ENCODE measurements around the gene EEIG2.

Gene EEIG2

DNA sequence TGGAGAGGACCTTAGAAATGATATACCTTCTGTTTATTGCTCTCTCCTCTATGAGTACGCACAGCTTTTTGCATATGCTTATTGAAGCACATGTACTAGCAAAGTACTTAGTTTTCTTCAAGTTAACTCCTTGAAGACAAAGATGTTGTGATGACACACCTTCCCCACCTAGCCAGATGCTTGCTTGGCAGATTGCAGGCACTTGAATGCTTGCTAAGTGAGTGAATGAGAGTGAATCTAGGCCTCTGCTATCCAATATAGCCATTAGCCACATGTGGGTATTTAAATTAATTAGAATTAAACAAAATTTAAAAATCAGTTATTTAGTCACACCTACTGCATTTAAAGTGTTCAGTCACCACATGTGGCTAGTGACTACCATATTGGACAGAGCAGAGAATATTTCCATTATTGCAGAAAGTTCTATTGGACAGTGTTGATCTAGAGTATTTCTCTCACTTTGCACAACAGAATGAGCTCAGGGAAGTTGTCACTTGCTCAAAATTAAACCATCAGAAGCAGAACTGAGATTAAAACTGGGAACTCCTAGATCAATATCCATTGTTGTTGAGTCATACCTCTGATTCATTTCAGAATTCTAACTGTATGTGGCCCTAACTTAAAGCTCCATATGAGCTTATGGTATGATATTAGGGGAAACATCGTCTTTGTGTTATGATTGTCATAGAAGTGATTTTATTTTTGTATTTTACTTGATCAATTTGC, 8.6 kb upstream of the EEIG2 start:
- DNase-seq: peak in 1 of 2 donors; percentile 10

- no peak for DNase-seq
Observed at GRCh38 chr1:108553905-108554304, 6.0 kb upstream of the EEIG2 start.

GRCh38 chr1:108554682-108555427, 5.0 kb upstream of the EEIG2 start:
- DNase-seq: no peak

DNA sequence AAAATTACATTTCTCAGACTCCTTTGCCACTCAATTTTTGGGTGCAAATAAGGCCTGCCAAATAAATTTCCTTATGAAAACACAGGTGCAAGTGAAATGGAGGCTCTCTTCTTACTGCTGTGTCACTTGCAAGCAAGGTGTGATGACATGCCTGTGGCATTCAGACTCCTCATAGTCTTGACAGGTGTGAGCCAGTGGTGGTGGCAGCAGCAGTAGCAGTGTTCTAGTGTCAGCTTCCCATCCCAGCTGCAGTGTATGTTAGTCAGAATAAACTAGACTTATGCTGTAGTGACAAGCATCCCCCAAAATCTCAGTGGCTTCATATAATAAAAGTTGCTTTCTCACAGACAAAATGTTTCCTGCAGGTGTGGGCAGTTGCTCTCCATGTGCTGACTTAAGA, 3.8 kb upstream of the EEIG2 start:
- no peak for DNase-seq

DNA sequence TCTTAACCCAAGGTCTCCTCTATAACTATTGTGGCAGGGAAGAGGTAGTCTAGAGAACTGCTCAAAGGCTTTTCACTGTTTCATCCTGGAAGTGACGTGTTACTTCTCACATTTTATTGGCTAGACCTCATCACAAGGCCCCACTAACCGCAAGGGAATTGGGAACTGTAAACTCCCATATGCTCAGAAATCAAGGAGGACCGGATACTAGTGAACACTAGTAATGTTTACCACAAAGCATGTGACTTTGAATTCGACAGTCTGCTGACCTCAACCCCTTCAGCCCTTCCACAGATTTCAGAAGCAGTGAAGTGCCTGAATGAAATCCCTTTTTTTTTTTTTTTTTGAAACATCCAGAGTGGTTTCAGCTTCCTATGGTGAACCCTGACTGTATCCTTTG, 3.4 kb upstream of the EEIG2 start:
- peak; percentile 17 to 38 for DNase-seq

DNA sequence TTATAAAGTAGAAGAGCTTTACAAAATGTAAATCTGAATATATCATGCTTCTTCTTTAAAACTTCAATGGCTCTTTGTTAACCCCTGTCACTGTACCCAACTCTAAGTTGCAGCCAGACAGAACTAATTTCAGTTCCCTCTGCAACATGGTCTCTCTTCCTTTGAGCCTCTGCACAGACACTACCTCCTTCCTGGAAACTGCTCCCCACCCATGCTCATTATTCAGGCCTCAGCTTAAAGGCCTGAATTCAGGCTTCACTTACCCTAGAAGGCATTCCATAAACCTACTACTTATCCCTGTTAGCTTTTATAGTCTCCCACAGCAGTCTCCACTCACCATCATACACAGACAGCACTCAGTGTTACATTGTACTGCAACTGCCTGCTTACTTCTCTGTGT, 2.6 kb upstream of the EEIG2 start:
- DNase-seq: peak in 1 of 2 donors; percentile 1

DNA sequence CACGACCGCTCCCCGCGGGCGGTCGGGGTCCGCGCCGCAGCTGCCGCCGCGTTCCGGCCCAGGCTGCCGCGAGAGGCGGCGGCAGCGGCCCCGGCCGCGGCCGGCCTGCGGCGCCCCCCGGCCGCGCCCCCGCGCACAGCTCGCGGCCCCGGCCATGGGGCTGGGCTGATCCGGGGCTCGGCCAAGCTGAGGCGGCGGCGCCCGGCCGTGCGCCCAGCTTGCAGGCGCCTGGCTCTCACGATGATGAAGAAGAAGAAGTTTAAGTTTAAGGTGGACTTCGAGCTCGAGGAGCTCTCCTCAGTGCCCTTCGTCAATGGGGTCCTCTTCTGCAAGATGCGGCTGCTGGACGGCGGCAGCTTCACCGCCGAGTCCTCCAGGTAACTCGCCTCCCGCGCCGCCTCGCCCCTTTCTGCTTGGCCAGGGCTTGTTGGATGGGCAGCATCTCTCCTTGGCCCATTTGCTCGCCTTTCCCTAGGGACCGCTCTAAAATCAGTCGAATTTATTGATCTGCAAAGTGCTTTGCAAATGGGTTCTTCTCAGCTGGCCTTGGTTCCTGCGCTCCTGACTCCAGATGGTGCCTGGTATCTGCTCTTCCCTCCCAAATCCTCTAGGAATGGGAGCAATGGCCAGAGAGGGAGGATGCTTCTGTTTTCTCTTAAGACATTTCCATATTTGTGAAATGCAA, 431 bp downstream of the EEIG2 start:
- DNase-seq: peak; percentile 20 to 28

- DNase-seq: peak; percentile 64 to 65
Observed at GRCh38 chr1:108560874-108561459, 1.1 kb downstream of the EEIG2 start.

- DNase-seq: peak; percentile 86 to 88
Observed at GRCh38 chr1:108561689-108562326, 1.9 kb downstream of the EEIG2 start.

DNA sequence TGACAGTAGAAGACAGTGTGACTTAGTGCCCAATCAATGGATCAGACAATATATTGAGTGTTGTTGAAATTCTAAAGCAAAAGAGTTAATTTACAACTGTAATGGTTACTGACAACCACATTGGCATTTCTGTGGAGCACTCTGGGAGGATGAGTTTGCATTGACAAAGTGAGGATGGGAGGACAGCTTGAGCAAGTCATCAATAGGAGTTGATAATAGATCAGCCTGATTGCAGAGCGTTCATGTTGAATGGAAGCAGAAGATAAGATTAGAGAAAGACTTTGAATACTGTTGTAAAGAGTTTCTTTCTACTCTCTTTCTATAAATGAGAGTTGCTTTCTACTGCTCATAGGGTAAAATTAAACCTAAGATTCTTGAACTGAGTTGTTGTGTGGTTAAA, 3.9 kb downstream of the EEIG2 start:
- no peak for DNase-seq

GRCh38 chr1:108565081-108565480, 5.2 kb downstream of the EEIG2 start:
- DNase-seq: no peak

DNA sequence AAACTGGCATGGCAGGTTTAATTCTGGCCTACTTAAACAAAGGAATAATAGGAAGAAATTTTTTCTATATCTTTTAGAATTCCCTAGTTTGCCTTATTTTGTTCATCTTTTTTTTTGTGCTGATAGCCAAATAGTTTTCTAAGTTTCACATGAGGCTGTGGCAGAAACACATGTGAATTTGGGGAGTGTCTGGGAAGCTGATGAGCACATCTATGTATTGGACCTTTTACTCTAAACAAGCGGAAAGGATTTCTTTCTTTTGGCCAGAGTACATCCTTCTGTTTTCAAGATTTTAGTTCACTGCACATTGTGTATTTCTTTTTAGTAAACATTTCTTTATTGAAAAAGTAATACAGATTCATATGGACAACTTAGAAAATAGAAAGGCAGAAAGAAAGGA, 5.6 kb downstream of the EEIG2 start:
- no peak for DNase-seq

DNA sequence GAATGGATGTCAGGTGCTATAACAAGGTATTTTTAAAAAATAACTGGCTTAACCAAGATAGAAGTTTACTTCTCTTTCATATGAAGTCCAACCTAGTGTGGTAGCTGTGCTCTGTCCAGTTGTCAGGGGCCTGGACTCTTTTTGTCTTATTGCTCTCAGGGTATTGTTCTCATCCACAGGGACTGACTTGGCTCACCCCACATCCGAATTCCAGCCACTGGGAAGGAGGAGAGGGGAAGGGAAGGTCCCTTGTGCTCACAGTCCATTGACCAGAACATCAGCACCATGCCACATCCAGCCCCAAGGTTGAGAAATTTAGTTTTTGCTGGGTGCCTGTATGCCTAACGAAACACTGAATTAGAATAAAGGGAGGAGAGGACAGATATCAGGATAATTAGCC, 8.7 kb downstream of the EEIG2 start:
- DNase-seq: no peak

- DNase-seq: no peak
Observed at GRCh38 chr1:108569097-108569728, 9.3 kb downstream of the EEIG2 start.

- DNase-seq: peak; percentile 30 to 51
Observed at GRCh38 chr1:108570128-108570527, 10.2 kb downstream of the EEIG2 start.

DNA sequence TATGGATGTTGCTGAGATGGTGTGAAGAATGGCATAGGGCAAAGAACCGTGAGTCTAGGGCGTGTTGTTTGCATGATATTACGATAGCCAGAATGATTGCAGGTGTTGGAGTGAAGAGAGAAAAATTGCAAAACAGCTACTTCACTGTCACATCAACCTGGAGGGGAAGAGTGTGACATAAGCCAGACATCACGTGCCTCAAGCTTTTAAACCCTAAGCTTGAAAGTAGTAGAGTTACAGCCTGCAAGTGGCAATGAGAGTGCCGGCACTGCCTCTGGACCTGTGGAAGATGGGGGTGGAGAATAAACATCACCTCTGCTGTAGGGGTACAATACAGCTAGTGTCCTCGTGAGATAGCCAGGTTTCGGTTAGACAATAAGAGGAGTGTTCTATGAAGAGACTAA, 11.1 kb downstream of the EEIG2 start:
- no peak for DNase-seq

DNA sequence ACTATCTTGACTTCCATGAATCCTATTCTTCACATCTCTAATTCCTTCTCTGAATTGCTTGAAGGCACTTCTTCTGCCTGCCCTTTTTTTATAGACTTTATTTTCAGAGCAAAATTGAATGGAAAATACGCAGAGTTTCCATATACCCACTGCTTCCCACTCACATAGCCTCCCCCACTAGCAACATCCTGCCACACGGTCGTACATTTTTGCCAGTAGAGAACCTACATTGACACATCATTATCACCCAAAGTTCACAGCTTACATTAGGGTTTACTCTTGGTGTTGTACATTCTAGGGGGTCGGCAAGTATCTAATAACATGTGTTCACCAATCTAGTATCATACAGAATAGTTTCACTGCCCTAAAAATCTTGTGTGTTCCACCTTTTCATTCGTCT, 12.3 kb downstream of the EEIG2 start:
- no peak for DNase-seq

DNA sequence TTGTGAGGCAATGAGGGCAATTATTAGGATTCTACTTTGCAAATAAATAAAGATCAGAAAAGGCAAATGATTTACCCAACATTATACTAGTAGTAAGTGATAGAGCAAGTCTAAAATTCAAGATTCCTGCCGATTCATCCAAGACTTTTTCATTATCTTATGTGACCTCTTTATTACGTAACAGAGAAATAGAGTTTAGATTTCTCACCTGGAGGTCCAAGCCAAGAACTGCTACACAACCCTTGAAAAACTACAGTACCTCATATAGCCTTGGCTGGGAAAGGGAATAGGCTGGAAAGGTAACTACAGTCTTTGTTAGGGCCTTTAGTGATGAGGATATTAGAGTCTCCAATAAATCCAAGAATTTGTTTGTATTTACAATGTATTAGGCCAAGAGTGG, 13.3 kb downstream of the EEIG2 start:
- DNase-seq: no peak

DNA sequence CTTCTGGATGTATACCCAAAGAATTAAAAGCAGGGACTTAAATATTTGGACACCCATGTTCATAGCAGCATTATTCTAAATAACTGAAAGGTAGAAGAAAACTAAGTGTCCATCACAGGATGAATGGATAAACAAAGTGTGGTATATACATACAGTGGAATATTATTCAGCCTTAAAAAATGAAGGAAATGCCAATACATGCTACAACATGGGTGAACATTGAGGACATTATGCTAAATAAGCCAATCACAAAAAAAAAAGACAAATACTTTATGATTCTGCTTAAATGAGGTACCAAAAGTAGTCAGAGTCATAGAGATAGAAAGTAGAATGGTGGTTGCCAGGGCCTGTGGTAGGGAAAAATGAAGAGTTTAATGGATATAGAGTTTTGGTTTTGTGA, 14.1 kb downstream of the EEIG2 start:
- DNase-seq: no peak

GRCh38 chr1:108575375-108575774, 15.5 kb downstream of the EEIG2 start:
- no peak for DNase-seq

GRCh38 chr1:108583757-108584427, 24.0 kb downstream of the EEIG2 start:
- DNase-seq: no peak

GRCh38 chr1:108584428-108584856, 24.5 kb downstream of the EEIG2 start:
- DNase-seq: no peak
